Measurements from ENCODE around the gene ADAMTS17.

Gene ADAMTS17

GRCh38 chr15:100049936-100050876 lies 291.6 kb downstream of the ADAMTS17 start:
- no peak overlapping the region for H3K27ac Mint-ChIP-seq

DNA sequence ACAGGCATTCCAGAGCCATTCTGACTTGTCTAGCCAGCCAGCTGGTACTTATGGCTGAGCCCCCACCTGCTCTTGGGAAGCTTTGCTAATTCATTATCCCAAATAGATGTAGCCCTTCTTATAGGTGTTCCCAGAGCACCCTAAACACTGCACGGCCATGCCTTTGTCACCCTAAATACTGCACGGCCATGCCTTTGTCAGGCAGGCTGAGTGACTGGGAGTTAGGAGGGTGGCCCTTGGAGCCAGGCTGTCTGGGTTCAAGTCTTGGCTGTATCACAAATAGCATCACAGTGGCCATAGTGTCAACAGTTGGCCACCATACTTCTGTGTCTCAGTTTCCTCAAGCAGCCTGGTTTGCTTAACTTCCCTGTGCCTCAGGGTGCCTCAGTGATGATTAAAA lies 292.3 kb downstream of the ADAMTS17 start:
- H3K4me1 Mint-ChIP-seq: peaks cover 14% of the 10 kb centered on the region
- H3K9me3 Mint-ChIP-seq: peaks cover 24% of the 10 kb centered on the region
- DNase-seq: no peak
- TF ChIP-seq CTCF (IDR thresholded peaks at IDR 0.05): no peak
- no peak overlapping the region for H3K27ac Mint-ChIP-seq
- H3K4me3 Mint-ChIP-seq: no peak overlapping the region
- H3K36me3 Mint-ChIP-seq (ENCODE audit: low read depth): peaks cover 15% of the 10 kb centered on the region
- peaks cover 20% of the 10 kb centered on the region for H3K27me3 Mint-ChIP-seq (ENCODE audit: low read depth, poor library complexity)

More at GRCh38 chr15:100049936-100050876, 291.6 kb downstream of the ADAMTS17 start:
- Mint-ChIP-seq H3K27me3 (ENCODE audit: low read depth, poor library complexity) (peaks cover 20% of the 10 kb centered on the region), H3K4me3 (no peak overlapping the region), H3K9me3 (peaks cover 22% of the 10 kb centered on the region), H3K36me3 (ENCODE audit: low read depth) (peaks cover 15% of the 10 kb centered on the region), H3K4me1 (peaks cover 14% of the 10 kb centered on the region)
- no peak for DNase-seq
- no peak for TF ChIP-seq CTCF (IDR thresholded peaks at IDR 0.05)

- H3K27ac Mint-ChIP-seq: peak overlapping the region; percentile 68
- no peak for TF ChIP-seq CTCF (IDR thresholded peaks at IDR 0.05)
- peaks cover 31% of the 10 kb centered on the region for H3K9me3 Mint-ChIP-seq
These were observed 293.0 kb downstream of the ADAMTS17 start for GRCh38 chr15:100048736-100049135.

GRCh38 chr15:100043692-100044091 lies 298.1 kb downstream of the ADAMTS17 start:
- peaks cover 15% of the 10 kb centered on the region for H3K36me3 Mint-ChIP-seq (ENCODE audit: low read depth)
- peaks cover 4% of the 10 kb centered on the region for H3K27me3 Mint-ChIP-seq (ENCODE audit: low read depth, poor library complexity)
- H3K27ac Mint-ChIP-seq: no peak overlapping the region
- DNase-seq: no peak
- no peak for TF ChIP-seq CTCF (IDR thresholded peaks at IDR 0.05)
- H3K4me3 Mint-ChIP-seq: no peak overlapping the region
- H3K4me1 Mint-ChIP-seq: peaks cover 10% of the 10 kb centered on the region
- peaks cover 31% of the 10 kb centered on the region for H3K9me3 Mint-ChIP-seq

More at GRCh38 chr15:100048736-100049135, 293.0 kb downstream of the ADAMTS17 start:
- H3K36me3 Mint-ChIP-seq (ENCODE audit: low read depth): peaks cover 15% of the 10 kb centered on the region
- H3K4me3 Mint-ChIP-seq: no peak overlapping the region
- no peak for DNase-seq
- peaks cover 20% of the 10 kb centered on the region for H3K27me3 Mint-ChIP-seq (ENCODE audit: low read depth, poor library complexity)
- H3K4me1 Mint-ChIP-seq: peaks cover 12% of the 10 kb centered on the region

DNA sequence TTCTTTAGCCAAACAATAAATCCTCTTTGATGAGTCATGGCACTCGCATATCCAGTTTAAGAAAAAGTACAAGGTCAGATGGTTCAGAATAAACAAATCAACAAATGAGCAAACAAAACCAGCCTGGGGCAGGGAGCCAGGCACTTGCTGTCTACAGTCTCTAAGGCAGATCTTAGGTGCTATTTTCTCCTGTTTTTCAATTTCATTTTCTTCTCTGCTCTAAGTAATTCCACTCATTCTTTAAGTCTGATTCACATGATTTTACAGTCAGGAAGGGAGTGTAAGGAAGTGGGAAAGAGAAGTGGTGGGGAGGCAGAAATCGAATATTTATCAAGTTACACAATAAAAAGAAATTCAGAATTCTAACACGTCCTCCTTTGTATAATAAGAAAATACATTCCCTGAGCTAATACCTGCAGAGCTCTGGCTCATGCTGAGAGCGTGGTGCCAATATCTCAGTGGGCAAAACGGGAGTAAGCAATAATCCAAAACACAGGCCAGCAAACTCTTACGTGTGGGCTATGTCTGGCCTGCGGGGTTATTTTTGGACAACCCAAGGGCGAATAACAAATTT lies 298.6 kb downstream of the ADAMTS17 start:
- Mint-ChIP-seq H3K4me1 (peaks cover 10% of the 10 kb centered on the region), H3K27me3 (ENCODE audit: low read depth, poor library complexity) (peaks cover 4% of the 10 kb centered on the region), H3K36me3 (ENCODE audit: low read depth) (peaks cover 15% of the 10 kb centered on the region), H3K27ac (no peak overlapping the region), H3K9me3 (peaks cover 31% of the 10 kb centered on the region), H3K4me3 (no peak overlapping the region)
- no peak for DNase-seq
- TF ChIP-seq CTCF (IDR thresholded peaks at IDR 0.05): no peak
